Stimulated activated CD8-positive, alpha-beta memory T cell treated with anti-CD3 and anti-CD28 coated beads, Interleukin-2, amount 100 ng/mL, for 48 hours (primary cell): ENCODE data around the gene HSPB6.
A peak's percentile ranks its signal among the peaks of the same experiment; 100 is the strongest.
"Not testable (repeated sequence)": the region's sequence is repeated elsewhere in the genome, so short reads cannot be mapped to it uniquely, and the experiment has no call there.

ENCODE experiments used
- DNase-seq, 2 donors: peaks; one replicate each; pipeline ENCODE4 v3.0.0-alpha.2; 2020; ENCODE audit warnings: low read depth in 2 of 2

HSPB6 gene

GRCh38 chr19:35756377-35757230, at the start of gene HSPB6:
Gene HSPB6 (minus strand): TSS chr19:35757029. CDS start chr19:35757008, 21 bp downstream.
- DNase-seq, result no peak

- no peak for DNase-seq
These were observed 49.8 kb upstream of the HSPB6 start for GRCh38 chr19:35806597-35806996.

- no peak for DNase-seq
These were observed 48.8 kb upstream of the HSPB6 start for GRCh38 chr19:35805526-35806102.

GRCh38 chr19:35801828-35802227, 45.0 kb upstream of the HSPB6 start:
- no peak for DNase-seq

GRCh38 chr19:35797663-35798062, 40.8 kb upstream of the HSPB6 start:
- peak in 1 of 2 donors; percentile 8 for DNase-seq

- no peak for DNase-seq
These were observed 40.1 kb upstream of the HSPB6 start for GRCh38 chr19:35796645-35797542.

GRCh38 chr19:35795564-35795963, 38.7 kb upstream of the HSPB6 start:
- not testable (repeated sequence) for DNase-seq

GRCh38 chr19:35793381-35794165, 36.7 kb upstream of the HSPB6 start:
- no peak for DNase-seq

GRCh38 chr19:35792888-35793287, 36.1 kb upstream of the HSPB6 start:
- no peak for DNase-seq

GRCh38 chr19:35792312-35792711, 35.5 kb upstream of the HSPB6 start:
- no peak for DNase-seq

- no peak for DNase-seq
These were observed 35.0 kb upstream of the HSPB6 start for GRCh38 chr19:35791814-35792279.

- no peak for DNase-seq
These were observed 34.4 kb upstream of the HSPB6 start for GRCh38 chr19:35790981-35791813.

GRCh38 chr19:35789978-35790944, 33.4 kb upstream of the HSPB6 start:
- no peak for DNase-seq

GRCh38 chr19:35789195-35789977, 32.6 kb upstream of the HSPB6 start:
- no peak for DNase-seq

- no peak for DNase-seq
These were observed 31.6 kb upstream of the HSPB6 start for GRCh38 chr19:35788205-35788960.

- DNase-seq, result no peak
These were observed 30.5 kb upstream of the HSPB6 start for GRCh38 chr19:35787227-35787799.
